Measurements from ENCODE around the gene LIMD2.

The LIMD2 gene

DNA sequence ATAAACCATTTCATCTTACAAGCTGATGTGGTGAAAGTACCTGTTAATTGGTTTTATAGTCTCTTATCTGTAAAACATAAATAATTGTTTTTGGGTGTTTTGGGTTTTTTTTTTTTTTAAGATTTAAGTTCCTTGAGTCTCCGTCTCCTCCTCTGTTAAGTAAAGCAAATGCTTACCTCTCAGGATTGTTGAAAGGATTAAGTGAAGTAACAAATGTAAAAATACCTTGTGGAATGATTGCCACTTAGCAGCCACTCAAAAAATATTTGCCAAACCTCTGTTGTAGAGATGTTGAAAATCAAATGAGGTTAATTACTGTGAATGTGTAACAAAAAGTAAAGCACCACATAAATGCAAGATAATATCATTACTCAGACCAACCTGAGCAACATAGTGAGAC, 19.2 kb downstream of the LIMD2 start:
- no peak overlapping the region for H3K9ac ChIP-seq
- TF ChIP-seq, protein P1, sequence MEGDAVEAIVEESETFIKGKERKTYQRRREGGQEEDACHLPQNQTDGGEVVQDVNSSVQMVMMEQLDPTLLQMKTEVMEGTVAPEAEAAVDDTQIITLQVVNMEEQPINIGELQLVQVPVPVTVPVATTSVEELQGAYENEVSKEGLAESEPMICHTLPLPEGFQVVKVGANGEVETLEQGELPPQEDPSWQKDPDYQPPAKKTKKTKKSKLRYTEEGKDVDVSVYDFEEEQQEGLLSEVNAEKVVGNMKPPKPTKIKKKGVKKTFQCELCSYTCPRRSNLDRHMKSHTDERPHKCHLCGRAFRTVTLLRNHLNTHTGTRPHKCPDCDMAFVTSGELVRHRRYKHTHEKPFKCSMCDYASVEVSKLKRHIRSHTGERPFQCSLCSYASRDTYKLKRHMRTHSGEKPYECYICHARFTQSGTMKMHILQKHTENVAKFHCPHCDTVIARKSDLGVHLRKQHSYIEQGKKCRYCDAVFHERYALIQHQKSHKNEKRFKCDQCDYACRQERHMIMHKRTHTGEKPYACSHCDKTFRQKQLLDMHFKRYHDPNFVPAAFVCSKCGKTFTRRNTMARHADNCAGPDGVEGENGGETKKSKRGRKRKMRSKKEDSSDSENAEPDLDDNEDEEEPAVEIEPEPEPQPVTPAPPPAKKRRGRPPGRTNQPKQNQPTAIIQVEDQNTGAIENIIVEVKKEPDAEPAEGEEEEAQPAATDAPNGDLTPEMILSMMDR (IDR thresholded peaks at IDR 0.05) = no peak
- H3K4me2 ChIP-seq (ENCODE audit: low read length) = no peak overlapping the region
- H3K27me3 ChIP-seq (ENCODE audit: control insufficient read depth, insufficient read depth, low read length) = no peaks in the 10 kb centered on the region
- H3K4me1 ChIP-seq = peaks cover 10% of the 10 kb centered on the region
- no peaks in the 10 kb centered on the region for H3K36me3 ChIP-seq (ENCODE audit: control insufficient read depth, insufficient read depth, low read length)
- no peak overlapping the region for H2AFZ ChIP-seq
- no peaks in the 10 kb centered on the region for H3K9me3 ChIP-seq (ENCODE audit: control insufficient read depth, low read length)
- H3K79me2 ChIP-seq = peaks cover 24% of the 10 kb centered on the region
- no peak overlapping the region for H3K27ac ChIP-seq
- no peak overlapping the region for H3K4me3 ChIP-seq (ENCODE audit: low read depth, low read length)

DNA sequence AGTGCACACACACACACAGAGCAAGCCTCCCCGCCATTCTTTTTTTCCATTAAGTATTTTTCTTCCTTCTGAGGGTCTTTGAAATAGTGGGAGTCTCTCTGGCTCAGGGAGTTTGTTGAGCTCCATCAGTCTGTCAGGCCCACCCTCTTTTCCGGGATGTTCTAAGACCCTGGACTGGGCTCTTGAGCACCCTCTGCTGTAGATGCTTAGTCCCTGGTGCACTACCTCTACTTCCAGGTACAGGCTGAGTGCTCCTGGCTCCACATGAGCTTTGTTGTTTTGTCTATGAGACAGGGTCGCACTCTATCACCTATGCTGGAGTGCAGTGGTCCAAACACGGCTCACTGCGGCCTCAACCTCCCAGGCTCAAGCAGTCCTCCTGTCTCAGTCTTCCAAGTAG, 20.7 kb downstream of the LIMD2 start:
- no peaks in the 10 kb centered on the region for H3K27me3 ChIP-seq (ENCODE audit: control insufficient read depth, insufficient read depth, low read length)
- no peak overlapping the region for H3K4me3 ChIP-seq (ENCODE audit: low read depth, low read length)
- H2AFZ ChIP-seq = no peak overlapping the region
- H3K9ac ChIP-seq = no peak overlapping the region
- H3K9me3 ChIP-seq (ENCODE audit: control insufficient read depth, low read length) = no peaks in the 10 kb centered on the region
- peaks cover 24% of the 10 kb centered on the region for H3K79me2 ChIP-seq
- no peak overlapping the region for H3K27ac ChIP-seq
- no peak overlapping the region for H3K4me2 ChIP-seq (ENCODE audit: low read length)
- H3K36me3 ChIP-seq (ENCODE audit: control insufficient read depth, insufficient read depth, low read length) = no peaks in the 10 kb centered on the region
- H3K4me1 ChIP-seq = peaks cover 25% of the 10 kb centered on the region
- TF ChIP-seq, protein P1 (IDR thresholded peaks at IDR 0.05) = no peak

DNA sequence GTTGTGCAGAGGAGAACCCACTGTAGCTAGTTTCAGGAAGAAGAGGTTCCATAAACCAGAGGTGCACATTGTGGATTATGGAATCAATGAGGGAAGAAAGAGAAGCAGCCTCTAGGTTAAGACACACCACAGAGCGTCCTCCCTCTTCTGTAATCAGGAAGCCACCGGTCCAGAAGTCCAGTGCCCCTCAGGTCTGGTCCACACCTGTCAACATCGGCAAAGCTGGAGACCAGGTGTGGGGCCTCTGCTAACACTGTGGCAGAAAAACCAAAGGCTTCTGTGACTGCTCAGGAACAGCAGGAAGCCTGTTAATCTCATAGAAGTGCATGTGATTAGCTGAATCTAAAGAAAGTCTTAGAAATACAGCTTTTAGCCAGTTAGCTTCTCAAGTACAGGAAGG, 23.3 kb downstream of the LIMD2 start:
- Histone ChIP-seq H3K36me3 (ENCODE audit: control insufficient read depth, insufficient read depth, low read length) (no peaks in the 10 kb centered on the region), H3K9me3 (ENCODE audit: control insufficient read depth, low read length) (no peaks in the 10 kb centered on the region), H3K4me2 (ENCODE audit: low read length) (peak overlapping the region; percentile 54), H3K27ac (peak overlapping the region; percentile 84), H3K9ac (no peak overlapping the region), H3K4me3 (ENCODE audit: low read depth, low read length) (no peak overlapping the region), H3K4me1 (peaks cover 42% of the 10 kb centered on the region), H2AFZ (no peak overlapping the region), H3K27me3 (ENCODE audit: control insufficient read depth, insufficient read depth, low read length) (no peaks in the 10 kb centered on the region), H3K79me2 (peaks cover 22% of the 10 kb centered on the region)
- TF ChIP-seq, protein P1 (IDR thresholded peaks at IDR 0.05) = no peak

DNA sequence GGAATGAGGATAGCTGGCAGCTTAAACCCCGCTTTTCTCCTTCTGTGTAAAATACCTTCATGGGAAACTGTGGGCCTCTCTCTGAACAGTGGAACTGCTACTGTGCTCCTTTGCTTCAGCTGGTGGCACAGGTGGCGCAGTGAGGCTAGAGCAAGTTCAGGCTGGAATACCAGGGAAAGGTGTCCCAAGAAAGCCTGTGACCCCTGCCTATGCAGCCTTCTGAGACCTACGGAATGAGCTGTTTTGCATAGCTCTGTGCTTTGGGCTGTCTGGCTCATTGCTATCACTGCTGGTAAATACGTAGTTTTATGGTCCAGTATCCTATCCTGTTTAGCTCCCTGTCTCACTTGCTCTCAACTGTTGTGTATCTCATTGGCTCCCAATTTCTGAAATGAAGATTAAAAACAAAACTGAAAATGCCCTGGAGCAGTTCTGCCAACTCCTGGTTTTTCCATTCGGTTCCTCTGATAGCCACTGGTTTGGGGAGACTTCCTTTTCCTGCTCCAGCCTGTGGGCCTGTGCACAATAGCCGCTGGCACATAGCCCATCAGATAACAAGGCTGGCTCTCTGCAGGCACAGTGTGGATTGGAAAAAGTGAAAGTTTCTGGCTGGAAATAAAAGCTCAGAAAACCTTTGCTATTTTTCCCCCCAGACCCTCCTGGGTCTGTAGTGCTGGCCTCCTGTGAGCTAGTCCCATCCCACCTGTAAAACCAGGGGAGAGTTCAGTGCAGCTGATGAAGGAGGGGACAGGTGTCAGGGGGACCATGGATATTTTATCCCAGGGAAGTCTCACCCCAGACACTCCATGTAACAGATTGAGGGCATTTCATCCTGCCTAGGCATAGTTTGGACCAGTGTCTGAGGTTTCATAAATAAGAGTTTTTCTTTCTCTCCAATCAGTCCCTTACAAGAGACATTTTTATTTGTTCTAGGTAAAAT, 24.0 kb downstream of the LIMD2 start:
- Histone ChIP-seq H3K36me3 (ENCODE audit: control insufficient read depth, insufficient read depth, low read length) (no peaks in the 10 kb centered on the region), H3K79me2 (peaks cover 22% of the 10 kb centered on the region), H3K9ac (no peak overlapping the region), H3K9me3 (ENCODE audit: control insufficient read depth, low read length) (no peaks in the 10 kb centered on the region), H3K27ac (peak overlapping the region; percentile 84), H3K27me3 (ENCODE audit: control insufficient read depth, insufficient read depth, low read length) (no peaks in the 10 kb centered on the region), H3K4me1 (peaks cover 42% of the 10 kb centered on the region), H3K4me3 (ENCODE audit: low read depth, low read length) (peak overlapping the region; percentile 33), H3K4me2 (ENCODE audit: low read length) (peak overlapping the region; percentile 63), H2AFZ (peak overlapping the region; percentile 62)
- TF ChIP-seq, protein P1 (IDR thresholded peaks at IDR 0.05) = no peak
